Stimulated activated CD4-positive, alpha-beta T cell treated with anti-CD3 and anti-CD28 coated beads, TNF-alpha, amount 100 ng/mL, for 1 hour (primary cell): Measurements from ENCODE around the gene DCAF8L2.
"Not testable (repeated sequence)": the region's sequence is repeated elsewhere in the genome, so short reads cannot be mapped to it uniquely, and the experiment has no call there.

Source experiments
- DNase-seq, 3 donors: peaks; one replicate each; pipeline ENCODE4 v3.0.0-alpha.2; 2020; ENCODE audit warnings: low read depth in 3 of 3, low spot score in 1 of 3

Gene DCAF8L2

GRCh38 chrX:27590044-27590443, at the start of gene DCAF8L2:
Gene DCAF8L2, plus strand, starts transcription at chrX:27590344. Its CDS starts 156,552 bp downstream, at chrX:27746896.
- no peak for DNase-seq

GRCh38 chrX:27541161-27541560, 49.0 kb upstream of the DCAF8L2 start:
- not testable (repeated sequence) for DNase-seq

GRCh38 chrX:27548624-27549023, 41.5 kb upstream of the DCAF8L2 start:
- no peak for DNase-seq

- DNase-seq, result no peak
Measured at GRCh38 chrX:27549688-27550087, 40.5 kb upstream of the DCAF8L2 start.

GRCh38 chrX:27555514-27555913, 34.6 kb upstream of the DCAF8L2 start:
- no peak for DNase-seq

GRCh38 chrX:27565992-27566391, 24.2 kb upstream of the DCAF8L2 start:
- no peak for DNase-seq

GRCh38 chrX:27571164-27571563, 19.0 kb upstream of the DCAF8L2 start:
- no peak for DNase-seq

- no peak for DNase-seq
Measured at GRCh38 chrX:27575565-27575964, 14.6 kb upstream of the DCAF8L2 start.

- DNase-seq, result no peak
Measured at GRCh38 chrX:27583976-27584375, 6.2 kb upstream of the DCAF8L2 start.

- no peak for DNase-seq
Measured at GRCh38 chrX:27591938-27592337, 1.8 kb downstream of the DCAF8L2 start.

- no peak for DNase-seq
Measured at GRCh38 chrX:27597508-27597907, 7.4 kb downstream of the DCAF8L2 start.

- DNase-seq, result no peak
Measured at GRCh38 chrX:27598312-27598711, 8.2 kb downstream of the DCAF8L2 start.

- DNase-seq, result no peak
Measured at GRCh38 chrX:27599928-27600327, 9.8 kb downstream of the DCAF8L2 start.

- DNase-seq, result no peak
Measured at GRCh38 chrX:27600686-27601085, 10.5 kb downstream of the DCAF8L2 start.

- DNase-seq, result no peak
Measured at GRCh38 chrX:27608671-27609070, 18.5 kb downstream of the DCAF8L2 start.

GRCh38 chrX:27619459-27619858, 29.3 kb downstream of the DCAF8L2 start:
- DNase-seq, result no peak

GRCh38 chrX:27619975-27620374, 29.8 kb downstream of the DCAF8L2 start:
- no peak for DNase-seq

- no peak for DNase-seq
Measured at GRCh38 chrX:27622883-27623282, 32.7 kb downstream of the DCAF8L2 start.

- DNase-seq, result no peak
Measured at GRCh38 chrX:27626066-27626465, 35.9 kb downstream of the DCAF8L2 start.

GRCh38 chrX:27633328-27633727, 43.2 kb downstream of the DCAF8L2 start:
- no peak for DNase-seq

- DNase-seq, result no peak
Measured at GRCh38 chrX:27656581-27656980, 66.4 kb downstream of the DCAF8L2 start.

- DNase-seq, result no peak
Measured at GRCh38 chrX:27660878-27661277, 70.7 kb downstream of the DCAF8L2 start.

GRCh38 chrX:27671234-27671633, 81.1 kb downstream of the DCAF8L2 start:
- no peak for DNase-seq

GRCh38 chrX:27674491-27674890, 84.3 kb downstream of the DCAF8L2 start:
- no peak for DNase-seq
